MCF 10A (cell line): ENCODE data around the gene ZIC2. TPM values are rescaled to one million over a fixed set of nuclear protein-coding genes. Genes with fewer than 3 reads are reported as not detected.

Experiments
- BruUV-seq: library from RNA; stranded (reverse); fragments of 400-500 nt; replicated peaks from 2 replicates; lab custom pipeline; 2021; lab: Mats Ljungman, UMichigan
- CTCF ChIA-PET: fragments of 300-600 bp; sonication (Branson Sonifier 250); formaldehyde crosslinking; extraction: SDS; loops from one replicate; lab custom pipeline; 2021; ENCODE audit warnings: antibody characterized with exemption, inconsistent platforms; lab: Yijun Ruan, JAX
- POLR2A ChIA-PET: fragments of 300-600, 350-650 bp; sonication (Branson Sonifier 250); formaldehyde crosslinking; extraction: SDS; loops from one replicate; lab custom pipeline; 2020; ENCODE audit warnings: antibody characterized with exemption, inconsistent platforms; lab: Yijun Ruan, JAX
- DNase-seq: peaks from one replicate; pipeline ENCODE4 v3.0.0-alpha.2; 2018; ENCODE audit not compliant: unreplicated experiment
- H3K27ac Mint-ChIP-seq: one replicate; pipeline ENCODE4 v1.8.0; 2022; ENCODE audit warnings: mild to moderate bottlenecking, low read depth, mixed read lengths; ENCODE audit not compliant: unreplicated experiment
- H3K27me3 Mint-ChIP-seq: one replicate; pipeline ENCODE4 v1.8.0; 2022; ENCODE audit warnings: mixed read lengths; ENCODE audit not compliant: insufficient read depth, unreplicated experiment
- H3K36me3 Mint-ChIP-seq: one replicate; pipeline ENCODE4 v1.8.0; 2022; ENCODE audit warnings: mild to moderate bottlenecking, moderate library complexity, mixed read lengths; ENCODE audit not compliant: insufficient read depth, unreplicated experiment
- H3K4me1 Mint-ChIP-seq: one replicate; pipeline ENCODE4 v1.8.0; 2022; ENCODE audit warnings: mixed read lengths; ENCODE audit not compliant: insufficient read depth, unreplicated experiment
- H3K4me3 Mint-ChIP-seq: one replicate; pipeline ENCODE4 v1.8.0; 2022; ENCODE audit warnings: mild to moderate bottlenecking, moderate library complexity, mixed read lengths; ENCODE audit not compliant: unreplicated experiment
- H3K9me3 Mint-ChIP-seq: one replicate; pipeline ENCODE4 v1.8.0; 2022; ENCODE audit warnings: mixed read lengths; ENCODE audit not compliant: unreplicated experiment
- CTCF ChIP-seq: fragments of 200-600 bp; IDR thresholded peaks from one replicate; pipeline ENCODE4 v1.8.0; 2022; ENCODE audit warnings: antibody characterized with exemption, mild to moderate bottlenecking; ENCODE audit not compliant: unreplicated experiment
- intact Hi-C: fragments of 100-400 bp; cut with micrococcal nuclease; formaldehyde crosslinking; loops from 2 replicates; pipeline ENCODE4 v1.14.1; 2022
- total RNA-seq: library from RNA; stranded (reverse); gene quantifications from 2 replicates; pipeline ENCODE4 v1.2.3, GENCODE V29; 2022

Gene ZIC2
- total RNA-seq, 1 experiment from 2014 or later, result 8.2 TPM

- no peaks in the 10 kb centered on the region for H3K4me1 Mint-ChIP-seq
- no peak for TF ChIP-seq CTCF
- H3K4me3 Mint-ChIP-seq, result no peak overlapping the region
- intact Hi-C loops, result no loop called here
- no peaks in the 10 kb centered on the region for H3K27me3 Mint-ChIP-seq
- no peaks in the 10 kb centered on the region for H3K9me3 Mint-ChIP-seq
- ChIA-PET POLR2A (no interaction called here), CTCF (no interaction called here)
- no peak overlapping the region for H3K27ac Mint-ChIP-seq
- no peak for DNase-seq
- H3K36me3 Mint-ChIP-seq, result no peaks in the 10 kb centered on the region
- no TSS peak for BruUV-seq
These were observed 42.9 kb upstream of the ZIC2 start for GRCh38 chr13:99938635-99939034.

DNA sequence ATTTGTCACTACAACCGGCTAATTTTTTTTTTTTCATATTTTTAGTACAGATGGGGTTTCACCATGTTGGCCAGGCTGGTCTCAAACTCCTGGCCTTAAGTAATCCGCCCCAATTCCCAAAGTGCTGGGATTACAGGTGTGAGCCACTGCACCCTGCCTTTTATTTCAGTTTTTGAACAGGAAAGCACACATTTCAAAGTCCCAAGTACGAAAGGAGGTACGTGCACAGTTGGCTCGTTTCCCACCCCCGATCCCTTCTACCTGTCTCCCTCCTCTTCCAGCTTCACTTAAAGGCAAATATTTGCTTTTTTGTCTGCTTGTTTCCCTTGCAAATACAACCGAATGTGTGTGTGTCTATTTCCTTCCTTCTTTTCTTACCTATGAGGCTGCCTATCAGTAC, 40.5 kb upstream of the ZIC2 start:
- intact Hi-C loops, result no loop called here
- CTCF ChIA-PET, result interaction anchor here (1.1 to 4.1 kb wide), 2 partner anchors 9 to 25 kb away, joined by 4 to 12 read pairs; no protein-coding TSS in a partner anchor
- DNase-seq, result no peak
- H3K27me3 Mint-ChIP-seq, result peaks cover 5% of the 10 kb centered on the region
- H3K4me1 Mint-ChIP-seq, result no peaks in the 10 kb centered on the region
- H3K27ac Mint-ChIP-seq, result no peak overlapping the region
- BruUV-seq, result no TSS peak
- no peak overlapping the region for H3K4me3 Mint-ChIP-seq
- no peaks in the 10 kb centered on the region for H3K9me3 Mint-ChIP-seq
- TF ChIP-seq CTCF, result no peak
- POLR2A ChIA-PET, result no interaction called here
- H3K36me3 Mint-ChIP-seq, result no peaks in the 10 kb centered on the region

- H3K36me3 Mint-ChIP-seq, result no peaks in the 10 kb centered on the region
- POLR2A ChIA-PET, result no interaction called here
- no peak for TF ChIP-seq CTCF
- no peak for DNase-seq
- H3K4me3 Mint-ChIP-seq, result no peak overlapping the region
- H3K4me1 Mint-ChIP-seq, result no peaks in the 10 kb centered on the region
- no peaks in the 10 kb centered on the region for H3K9me3 Mint-ChIP-seq
- no peak overlapping the region for H3K27ac Mint-ChIP-seq
- no TSS peak for BruUV-seq
- intact Hi-C loops, result no loop called here
- H3K27me3 Mint-ChIP-seq, result peaks cover 13% of the 10 kb centered on the region
- CTCF ChIA-PET, result interaction anchor here (0.6 to 4.1 kb wide), 3 partner anchors 26 to 97 kb away, joined by 3 to 12 read pairs (median 3); no protein-coding TSS in a partner anchor
These were observed 39.7 kb upstream of the ZIC2 start for GRCh38 chr13:99941911-99942310.

DNA sequence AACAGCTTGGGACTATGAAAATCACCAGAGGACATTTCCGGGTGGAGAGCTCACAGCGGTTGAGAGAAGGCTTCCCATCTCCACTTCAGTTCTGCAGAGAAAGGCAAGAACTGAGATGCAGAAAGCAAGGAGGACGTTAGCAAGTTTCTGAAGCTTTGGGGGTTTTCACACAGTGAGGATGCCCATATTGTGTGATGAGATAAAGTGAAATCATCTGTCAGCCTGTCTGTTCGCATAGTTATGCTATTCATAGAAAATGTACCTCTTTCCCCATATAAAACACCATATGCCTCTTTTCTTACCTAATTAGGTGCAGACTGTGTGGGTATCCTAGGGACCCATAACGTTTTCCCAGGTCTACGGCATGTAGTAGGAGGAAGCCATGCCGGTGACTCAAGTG, 37.5 kb upstream of the ZIC2 start:
- Mint-ChIP-seq H3K4me1 (no peaks in the 10 kb centered on the region), H3K4me3 (no peak overlapping the region), H3K9me3 (no peaks in the 10 kb centered on the region), H3K27me3 (peaks cover 21% of the 10 kb centered on the region), H3K36me3 (no peaks in the 10 kb centered on the region), H3K27ac (no peak overlapping the region)
- no peak for TF ChIP-seq CTCF
- no peak for DNase-seq
- ChIA-PET POLR2A (no interaction called here), CTCF (interaction anchor here (0.6 kb wide), 1 partner anchor 45 kb away, joined by 3 read pairs; no protein-coding TSS in a partner anchor)
- intact Hi-C loops, result no loop called here
- no TSS peak for BruUV-seq
